WERI-Rb-1 (cell line): ENCODE measurements around the gene USP3.

Source experiments
- DNase-seq: peaks from one replicate; pipeline ENCODE4 v3.0.0-alpha.2; 2020
- H3K27ac ChIP-seq: fragments of 250-450 bp; sonication (Bioruptor Pico); 2 replicates; pipeline ENCODE4 v1.5.1; 2020; ENCODE audit warnings: mild to moderate bottlenecking, moderate library complexity
- H3K27me3 ChIP-seq: fragments of 250-450 bp; sonication (Bioruptor Pico); 2 replicates; pipeline ENCODE4 v1.5.1; 2021; ENCODE audit warnings: mild to moderate bottlenecking, low read depth, moderate library complexity; ENCODE audit not compliant: insufficient read depth, severe bottlenecking
- H3K36me3 ChIP-seq: fragments of 250-450 bp; sonication (Bioruptor Pico); 2 replicates; pipeline ENCODE4 v1.5.1; 2020; ENCODE audit warnings: mild to moderate bottlenecking, moderate library complexity
- H3K4me3 ChIP-seq: 2 replicates; pipeline ENCODE4 v1.5.1; 2011; ENCODE audit warnings: low read depth, mild to moderate bottlenecking, control low read depth, low read length
- H3K9me3 ChIP-seq: fragments of 250-450 bp; sonication (Bioruptor Pico); 2 replicates; pipeline ENCODE4 v1.5.1; 2021; ENCODE audit warnings: mild to moderate bottlenecking, moderate library complexity; ENCODE audit not compliant: severe bottlenecking
- CTCF ChIP-seq: IDR thresholded peaks from 2 replicates; pipeline ENCODE4 v1.5.1; 2011; ENCODE audit warnings: low read depth, mild to moderate bottlenecking, control low read depth, inconsistent platforms, low read length

Gene USP3

GRCh38 chr15:63509056-63509954 is 4.9 kb downstream of the USP3 start:
- Histone ChIP-seq H3K4me3 (no peak overlapping the region), H3K27me3 (no peaks in the 10 kb centered on the region), H3K27ac (no peak overlapping the region), H3K36me3 (peaks cover 8% of the 10 kb centered on the region; the same call in 1 of the 2 replicates), H3K9me3 (no peaks in the 10 kb centered on the region)
- no peak for DNase-seq
- no peak for TF ChIP-seq CTCF

- no peak overlapping the region for H3K4me3 ChIP-seq
- no peaks in the 10 kb centered on the region for H3K27me3 ChIP-seq
- H3K36me3 ChIP-seq, result peaks cover 6% of the 10 kb centered on the region; the same call in 1 of the 2 replicates
- DNase-seq, result no peak
- no peak for TF ChIP-seq CTCF
- no peak overlapping the region for H3K27ac ChIP-seq
- no peaks in the 10 kb centered on the region for H3K9me3 ChIP-seq
Observed at GRCh38 chr15:63509955-63510940, 5.9 kb downstream of the USP3 start.

GRCh38 chr15:63512148-63512547 is 7.8 kb downstream of the USP3 start:
- no peak overlapping the region for H3K4me3 ChIP-seq
- H3K9me3 ChIP-seq, result no peaks in the 10 kb centered on the region
- DNase-seq, result no peak
- no peaks in the 10 kb centered on the region for H3K27me3 ChIP-seq
- no peaks in the 10 kb centered on the region for H3K36me3 ChIP-seq
- no peak for TF ChIP-seq CTCF
- no peak overlapping the region for H3K27ac ChIP-seq

GRCh38 chr15:63513271-63513670 is 8.9 kb downstream of the USP3 start:
- no peaks in the 10 kb centered on the region for H3K36me3 ChIP-seq
- DNase-seq, result no peak

GRCh38 chr15:63513728-63514127 is 9.3 kb downstream of the USP3 start:
- no peak for DNase-seq
- no peaks in the 10 kb centered on the region for H3K9me3 ChIP-seq
- no peaks in the 10 kb centered on the region for H3K27me3 ChIP-seq
- no peaks in the 10 kb centered on the region for H3K36me3 ChIP-seq
- TF ChIP-seq CTCF, result no peak
- H3K27ac ChIP-seq, result no peak overlapping the region
- H3K4me3 ChIP-seq, result no peak overlapping the region

More at GRCh38 chr15:63513271-63513670, 8.9 kb downstream of the USP3 start:
- Histone ChIP-seq H3K9me3 (no peaks in the 10 kb centered on the region), H3K27me3 (no peaks in the 10 kb centered on the region), H3K27ac (no peak overlapping the region), H3K4me3 (no peak overlapping the region)
- no peak for TF ChIP-seq CTCF
